MCF 10A (cell line): ENCODE measurements around the gene FILIP1. TPM values are rescaled to one million over a fixed set of nuclear protein-coding genes. Genes with fewer than 3 reads are reported as not detected.
A peak's percentile ranks its signal among the peaks of the same experiment; 100 is the strongest.

ENCODE experiments used
- BruUV-seq: library from RNA; stranded (reverse); fragments of 400-500 nt; replicated peaks from 2 replicates; lab custom pipeline; 2021; lab: Mats Ljungman, UMichigan
- CTCF ChIA-PET: fragments of 300-600 bp; sonication (Branson Sonifier 250); formaldehyde crosslinking; extraction: SDS; loops from one replicate; lab custom pipeline; 2021; ENCODE audit warnings: antibody characterized with exemption, inconsistent platforms; lab: Yijun Ruan, JAX
- POLR2A ChIA-PET: fragments of 300-600, 350-650 bp; sonication (Branson Sonifier 250); formaldehyde crosslinking; extraction: SDS; loops from one replicate; lab custom pipeline; 2020; ENCODE audit warnings: antibody characterized with exemption, inconsistent platforms; lab: Yijun Ruan, JAX
- DNase-seq: peaks from one replicate; pipeline ENCODE4 v3.0.0-alpha.2; 2018; ENCODE audit not compliant: unreplicated experiment
- H3K27ac Mint-ChIP-seq: one replicate; pipeline ENCODE4 v1.8.0; 2022; ENCODE audit warnings: mild to moderate bottlenecking, low read depth, mixed read lengths; ENCODE audit not compliant: unreplicated experiment
- H3K27me3 Mint-ChIP-seq: one replicate; pipeline ENCODE4 v1.8.0; 2022; ENCODE audit warnings: mixed read lengths; ENCODE audit not compliant: insufficient read depth, unreplicated experiment
- H3K36me3 Mint-ChIP-seq: one replicate; pipeline ENCODE4 v1.8.0; 2022; ENCODE audit warnings: mild to moderate bottlenecking, moderate library complexity, mixed read lengths; ENCODE audit not compliant: insufficient read depth, unreplicated experiment
- H3K4me1 Mint-ChIP-seq: one replicate; pipeline ENCODE4 v1.8.0; 2022; ENCODE audit warnings: mixed read lengths; ENCODE audit not compliant: insufficient read depth, unreplicated experiment
- H3K4me3 Mint-ChIP-seq: one replicate; pipeline ENCODE4 v1.8.0; 2022; ENCODE audit warnings: mild to moderate bottlenecking, moderate library complexity, mixed read lengths; ENCODE audit not compliant: unreplicated experiment
- H3K9me3 Mint-ChIP-seq: one replicate; pipeline ENCODE4 v1.8.0; 2022; ENCODE audit warnings: mixed read lengths; ENCODE audit not compliant: unreplicated experiment
- intact Hi-C: fragments of 100-400 bp; cut with micrococcal nuclease; formaldehyde crosslinking; loops from 2 replicates; pipeline ENCODE4 v1.14.1; 2022
- total RNA-seq: library from RNA; stranded (reverse); gene quantifications from 2 replicates; pipeline ENCODE4 v1.2.3, GENCODE V29; 2022
- TF ChIP-seq, protein P1 (sequence below): fragments of 200-600 bp; IDR thresholded peaks from one replicate; pipeline ENCODE4 v1.8.0; 2022; ENCODE audit warnings: antibody characterized with exemption, mild to moderate bottlenecking; ENCODE audit not compliant: unreplicated experiment

Gene FILIP1
- total RNA-seq, 1 experiment from 2014 or later: 0.14 TPM

DNA sequence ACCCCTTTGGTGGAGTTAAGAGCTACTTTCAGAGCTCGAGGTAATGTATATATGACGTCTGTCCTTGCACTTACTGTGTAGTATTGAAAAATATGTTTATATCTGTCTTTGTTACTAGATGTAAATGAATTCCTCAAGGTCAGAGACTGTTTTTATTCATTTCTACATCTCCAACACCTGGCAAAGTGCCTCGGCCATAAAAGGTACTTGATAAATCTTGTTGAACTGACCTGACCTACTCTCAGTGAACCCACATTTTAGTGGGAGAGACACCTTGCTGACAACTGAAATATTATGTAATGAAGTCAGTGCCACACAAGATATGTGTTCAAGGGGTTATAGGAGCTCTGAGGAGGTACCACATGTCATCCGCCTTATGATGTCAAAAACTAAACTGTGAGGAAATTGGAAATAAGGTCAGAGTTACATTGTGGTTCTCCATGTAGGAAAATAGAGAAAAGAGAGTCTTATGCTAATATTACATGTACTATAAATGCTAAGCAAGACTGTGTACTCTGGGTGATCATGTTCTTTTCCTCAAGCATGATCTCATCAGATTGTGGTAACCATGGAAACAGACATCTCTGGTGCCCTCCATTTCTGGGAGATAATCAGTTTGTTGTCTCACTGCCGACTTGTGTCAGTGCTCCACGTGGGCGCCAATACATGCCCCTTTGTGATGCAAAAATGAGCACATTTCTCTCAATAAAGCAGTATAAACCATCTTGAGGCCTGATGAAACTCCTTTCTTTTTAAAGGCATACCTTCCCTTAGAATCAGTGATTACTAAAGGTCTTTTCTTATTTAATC is 203.3 kb downstream of the FILIP1 start:
- CTCF ChIA-PET: no interaction called here
- Mint-ChIP-seq H3K36me3 (no peaks in the 10 kb centered on the region), H3K27ac (peak overlapping the region; percentile 59), H3K4me3 (no peak overlapping the region), H3K27me3 (no peaks in the 10 kb centered on the region), H3K9me3 (no peaks in the 10 kb centered on the region), H3K4me1 (peaks cover 11% of the 10 kb centered on the region)
- intact Hi-C loops: no loop called here
- DNase-seq: no peak
- TF ChIP-seq, protein P1, sequence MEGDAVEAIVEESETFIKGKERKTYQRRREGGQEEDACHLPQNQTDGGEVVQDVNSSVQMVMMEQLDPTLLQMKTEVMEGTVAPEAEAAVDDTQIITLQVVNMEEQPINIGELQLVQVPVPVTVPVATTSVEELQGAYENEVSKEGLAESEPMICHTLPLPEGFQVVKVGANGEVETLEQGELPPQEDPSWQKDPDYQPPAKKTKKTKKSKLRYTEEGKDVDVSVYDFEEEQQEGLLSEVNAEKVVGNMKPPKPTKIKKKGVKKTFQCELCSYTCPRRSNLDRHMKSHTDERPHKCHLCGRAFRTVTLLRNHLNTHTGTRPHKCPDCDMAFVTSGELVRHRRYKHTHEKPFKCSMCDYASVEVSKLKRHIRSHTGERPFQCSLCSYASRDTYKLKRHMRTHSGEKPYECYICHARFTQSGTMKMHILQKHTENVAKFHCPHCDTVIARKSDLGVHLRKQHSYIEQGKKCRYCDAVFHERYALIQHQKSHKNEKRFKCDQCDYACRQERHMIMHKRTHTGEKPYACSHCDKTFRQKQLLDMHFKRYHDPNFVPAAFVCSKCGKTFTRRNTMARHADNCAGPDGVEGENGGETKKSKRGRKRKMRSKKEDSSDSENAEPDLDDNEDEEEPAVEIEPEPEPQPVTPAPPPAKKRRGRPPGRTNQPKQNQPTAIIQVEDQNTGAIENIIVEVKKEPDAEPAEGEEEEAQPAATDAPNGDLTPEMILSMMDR: no peak
- POLR2A ChIA-PET: interaction anchor here (0.6 to 2.2 kb wide), 2 partner anchors 47 to 250 kb away, joined by 3 to 7 read pairs; partner anchors contain the start of gene COX7A2
- no TSS peak for BruUV-seq

DNA sequence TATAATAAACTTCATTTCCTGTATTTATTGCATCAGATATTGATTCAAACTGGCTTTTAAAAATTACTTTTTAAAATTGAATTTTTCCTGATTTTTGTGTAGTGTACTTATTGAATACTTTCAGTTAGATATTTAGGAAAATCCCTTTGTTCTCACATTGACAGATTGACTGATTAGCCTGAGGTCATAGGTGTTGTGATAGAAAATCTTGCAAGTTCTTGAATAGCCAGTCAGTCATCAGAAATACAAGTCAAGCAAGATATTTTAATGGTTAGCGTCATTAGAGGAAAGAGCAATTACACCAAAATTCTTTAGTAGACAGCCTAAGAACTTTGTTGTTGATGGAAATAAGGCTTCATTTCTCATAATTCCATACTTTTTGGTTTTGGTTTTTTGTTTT is 205.6 kb downstream of the FILIP1 start:
- no peaks in the 10 kb centered on the region for H3K36me3 Mint-ChIP-seq
- H3K27me3 Mint-ChIP-seq: no peaks in the 10 kb centered on the region
- POLR2A ChIA-PET: interaction anchor here (11.1 kb wide), 1 partner anchor 19 kb away, joined by 314 read pairs; no protein-coding TSS in a partner anchor
- no peak overlapping the region for H3K4me3 Mint-ChIP-seq
- DNase-seq: no peak
- peaks cover 11% of the 10 kb centered on the region for H3K4me1 Mint-ChIP-seq
- no peaks in the 10 kb centered on the region for H3K9me3 Mint-ChIP-seq
- TF ChIP-seq, protein P1: no peak
- CTCF ChIA-PET: no interaction called here
- no TSS peak for BruUV-seq
- intact Hi-C loops: no loop called here
- H3K27ac Mint-ChIP-seq: no peak overlapping the region

DNA sequence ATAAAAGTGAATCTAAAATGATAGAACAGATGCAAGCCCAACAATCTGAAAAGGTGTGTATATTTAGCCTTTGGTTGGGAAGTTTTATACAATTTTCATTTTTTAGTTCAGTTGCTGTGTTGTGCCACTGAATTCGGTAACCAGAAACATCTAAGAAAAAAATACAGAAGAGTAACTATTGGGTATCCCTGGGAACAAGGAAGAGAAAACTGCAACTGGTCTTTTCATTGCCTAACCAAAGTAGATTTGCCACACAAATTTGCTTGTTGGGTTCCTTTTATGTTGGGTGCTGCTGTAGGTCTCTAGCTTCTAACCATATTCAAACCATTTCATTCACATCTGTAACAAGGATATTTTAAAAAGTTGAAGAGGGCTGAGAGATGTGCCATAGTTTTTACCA is 206.2 kb downstream of the FILIP1 start:
- Mint-ChIP-seq H3K9me3 (no peaks in the 10 kb centered on the region), H3K27me3 (no peaks in the 10 kb centered on the region), H3K4me1 (peaks cover 11% of the 10 kb centered on the region), H3K27ac (no peak overlapping the region), H3K36me3 (no peaks in the 10 kb centered on the region), H3K4me3 (no peak overlapping the region)
- DNase-seq: no peak
- intact Hi-C loops: no loop called here
- CTCF ChIA-PET: no interaction called here
- TF ChIP-seq, protein P1: no peak
- no TSS peak for BruUV-seq
- POLR2A ChIA-PET: interaction anchor here (0.6 to 11.1 kb wide), 2 partner anchors 9 to 18 kb away, joined by 3 to 314 read pairs; no protein-coding TSS in a partner anchor

DNA sequence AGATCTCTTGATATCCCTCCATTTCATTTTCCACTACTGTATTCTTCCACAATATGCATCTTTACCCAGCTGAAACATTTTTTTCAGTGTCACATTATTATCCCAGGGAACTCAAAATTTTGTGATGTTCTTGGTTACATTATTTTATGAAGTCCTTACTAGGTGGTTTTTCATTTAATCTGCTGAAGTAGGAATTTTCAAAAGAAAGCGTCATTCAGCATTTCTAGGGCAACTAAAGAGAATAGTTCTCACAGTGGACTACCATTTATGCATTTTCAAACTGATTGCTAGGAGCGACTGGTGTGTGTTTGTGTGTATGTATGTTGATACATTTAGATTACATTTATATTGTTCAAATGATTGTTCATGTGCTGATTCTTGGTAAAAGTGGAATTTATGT is 206.6 kb downstream of the FILIP1 start:
- BruUV-seq: no TSS peak
- Mint-ChIP-seq H3K27me3 (no peaks in the 10 kb centered on the region), H3K36me3 (no peaks in the 10 kb centered on the region), H3K27ac (no peak overlapping the region), H3K9me3 (no peaks in the 10 kb centered on the region), H3K4me1 (peaks cover 11% of the 10 kb centered on the region), H3K4me3 (no peak overlapping the region)
- DNase-seq: no peak
- CTCF ChIA-PET: no interaction called here
- intact Hi-C loops: no loop called here
- TF ChIP-seq, protein P1: no peak
- POLR2A ChIA-PET: interaction anchor here (0.6 to 11.1 kb wide), 3 partner anchors 17 to 255 kb away, joined by 4 to 314 read pairs (median 5); no protein-coding TSS in a partner anchor
